Mesangial cell (primary cell): Measurements from ENCODE around the gene MEIS3. TPM values are rescaled to one million over a fixed set of nuclear protein-coding genes. Genes with fewer than 3 reads are reported as not detected.

Experiments
- total RNA-seq: library from RNA; depleted of rRNA; stranded (reverse); fragments of >200 nt; gene quantifications from 2 replicates; pipeline ENCODE4 v1.2.3, GENCODE V29; 2015

Gene MEIS3
- 6.0 and 12.4 TPM in 2 replicates for total RNA-seq

DNA sequence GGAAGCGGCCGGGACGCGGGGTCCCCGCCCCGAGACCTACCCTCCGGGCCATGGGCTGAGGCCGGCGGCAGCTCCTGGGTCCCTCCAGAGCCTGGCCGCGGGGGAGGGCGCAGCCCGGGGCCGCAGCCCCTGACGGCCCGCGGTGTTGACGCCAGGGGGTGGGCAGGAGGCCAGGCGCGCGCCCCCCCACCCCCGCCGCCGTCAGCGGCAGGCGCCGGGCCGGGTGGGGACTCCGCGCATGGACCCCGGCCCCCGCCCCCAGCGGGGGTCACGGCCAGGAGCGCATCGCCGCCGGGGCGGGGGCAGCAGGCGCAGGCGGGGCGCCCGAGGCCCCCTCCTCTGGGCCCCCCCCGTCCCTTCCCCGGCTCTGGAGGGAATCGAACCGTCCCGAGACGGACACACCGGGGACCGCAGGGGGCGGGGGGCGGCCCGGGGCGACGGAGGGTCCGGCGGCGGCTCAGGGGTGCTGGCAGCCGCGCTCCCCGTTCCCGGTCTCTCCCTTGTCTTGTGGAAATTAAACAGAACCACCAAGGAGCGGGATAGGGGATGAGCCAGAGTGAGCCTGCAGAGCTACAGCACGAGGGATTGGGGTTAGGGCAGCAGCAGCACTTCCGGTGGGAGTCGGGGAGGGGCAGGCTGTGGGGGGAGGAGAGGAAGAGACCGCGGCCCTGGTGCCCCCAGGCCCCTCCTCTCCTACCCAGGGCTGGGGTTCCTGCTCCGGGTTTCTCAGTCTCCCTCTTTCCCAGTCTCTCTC, at the start of gene MEIS3:
MEIS3 (minus strand) TSS at position 498 of the 754 bp plus-strand sequence; CDS start at position 52, 446 bp downstream.

Other genes with a start within 250 kb of the MEIS3 start
- gene BBC3, start 188.3 kb downstream of the MEIS3 start, total RNA-seq: 14.0 and 26.6 TPM in 2 replicates
- 9.0 and 10.9 TPM in 2 replicates for gene CCDC9, start 163.0 kb downstream of the MEIS3 start, total RNA-seq
- 5.2 and 12.4 TPM in 2 replicates for gene INAFM1, start 144.6 kb downstream of the MEIS3 start, total RNA-seq
- gene C5AR1, start 109.7 kb downstream of the MEIS3 start, total RNA-seq: not detected in 2 replicates
- gene C5AR2, start 87.4 kb downstream of the MEIS3 start, total RNA-seq: not detected in 2 replicates
- gene DHX34, start 70.2 kb downstream of the MEIS3 start, total RNA-seq: 16.8 and 18.9 TPM in 2 replicates
- not detected in 2 replicates for gene SLC8A2, start 52.4 kb upstream of the MEIS3 start, total RNA-seq
- 6.6 and 7.7 TPM in 2 replicates for gene KPTN, start 64.7 kb upstream of the MEIS3 start, total RNA-seq
- gene NAPA, start 95.5 kb upstream of the MEIS3 start, total RNA-seq: 94.7 and 108 TPM in 2 replicates
- 0.13 TPM in 1 of 2 replicates, not detected in the other for gene ZNF541, start 153.6 kb upstream of the MEIS3 start, total RNA-seq
- 6.1 and 6.4 TPM in 2 replicates for gene BICRA, start 189.6 kb upstream of the MEIS3 start, total RNA-seq